ENCODE measurements around the gene SIRT3.
A peak's percentile ranks its signal among the peaks of the same experiment; 100 is the strongest.
"Not testable (repeated sequence)": the region's sequence is repeated elsewhere in the genome, so short reads cannot be mapped to it uniquely, and the experiment has no call there.

SIRT3 gene

DNA sequence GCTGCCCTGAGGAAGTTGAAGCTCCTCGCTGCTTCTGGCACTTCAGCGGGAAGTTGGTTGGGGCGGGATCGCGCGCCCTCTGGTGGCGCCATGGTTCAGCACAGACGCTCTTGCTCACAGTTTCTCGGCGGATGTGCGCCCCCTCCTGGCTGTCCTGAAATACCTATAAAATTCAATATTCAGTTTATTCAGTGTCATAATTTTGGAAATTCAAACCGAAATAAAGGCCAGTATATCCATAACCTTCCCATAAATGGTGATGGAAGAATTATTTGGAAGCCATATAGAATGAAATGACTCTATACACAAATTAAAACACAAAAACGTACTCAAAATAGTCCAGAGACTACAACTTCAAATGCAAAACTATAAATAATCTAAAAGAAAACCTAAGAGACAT lies 55.9 kb downstream of the SIRT3 start:
- not testable (repeated sequence) for H3K36me3 ChIP-seq (ENCODE audit: insufficient read depth, low read length); H3F3A ChIP-seq (ENCODE audit: low read depth); H3K4me3 ChIP-seq (ENCODE audit: low read length, poor library complexity, severe bottlenecking); H3K79me2 ChIP-seq (ENCODE audit: insufficient read depth, low read length); H4K20me1 ChIP-seq (ENCODE audit: insufficient read depth, low read length, poor library complexity, severe bottlenecking); H3K27me3 ChIP-seq (ENCODE audit: insufficient read depth, low read length, poor library complexity, severe bottlenecking); H3K4me1 ChIP-seq (ENCODE audit: insufficient read depth, low read length, poor library complexity, severe bottlenecking); H3K4me2 ChIP-seq (ENCODE audit: low read depth, low read length, poor library complexity, severe bottlenecking); H3K9ac ChIP-seq (ENCODE audit: low read depth, low read length, poor library complexity, severe bottlenecking); H2AFZ ChIP-seq (ENCODE audit: low read length); H3K9me2 ChIP-seq (replicated peaks; ENCODE audit: low read depth, low read length); H3K9me3 ChIP-seq (ENCODE audit: insufficient read depth, low read depth, low read length)
- TF ChIP-seq CTCF (conservative IDR thresholded peaks at IDR 0.05; ENCODE audit: low read length) = peak; percentile 26

Data from Loucy (cell line).